HG02759 (cell line): ENCODE data around the gene GFER.
"Not testable (repeated sequence)": the region's sequence is repeated elsewhere in the genome, so short reads cannot be mapped to it uniquely, and the experiment has no call there.

Experiments
- ATAC-seq: cut with Tn5 transposase; IDR thresholded peaks from one replicate; pipeline ENCODE4 v1.9.1; 2021; ENCODE audit warnings: mild to moderate bottlenecking, moderate library complexity; ENCODE audit not compliant: unreplicated experiment

GFER gene

DNA sequence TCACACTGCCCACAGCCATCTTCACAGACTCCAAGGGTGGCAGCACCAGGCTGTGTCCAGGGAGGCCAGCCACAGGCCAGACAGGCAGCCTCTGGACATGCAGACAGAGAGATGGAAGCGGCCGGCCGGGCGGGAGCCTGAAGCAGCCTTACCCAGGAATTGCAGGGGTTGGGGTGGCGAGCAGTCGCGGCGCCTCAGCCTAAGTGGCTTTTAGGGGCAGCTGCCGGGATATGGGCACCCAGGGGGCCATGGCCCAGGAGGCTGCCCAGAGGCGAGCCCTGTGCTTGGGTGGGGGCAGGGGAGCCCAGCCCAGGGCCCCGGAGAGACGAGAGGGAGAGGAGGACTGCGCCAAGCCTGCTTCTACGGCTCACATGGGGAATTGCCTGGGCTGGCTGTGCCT lies 41.3 kb downstream of the GFER start:
- no peak for ATAC-seq

DNA sequence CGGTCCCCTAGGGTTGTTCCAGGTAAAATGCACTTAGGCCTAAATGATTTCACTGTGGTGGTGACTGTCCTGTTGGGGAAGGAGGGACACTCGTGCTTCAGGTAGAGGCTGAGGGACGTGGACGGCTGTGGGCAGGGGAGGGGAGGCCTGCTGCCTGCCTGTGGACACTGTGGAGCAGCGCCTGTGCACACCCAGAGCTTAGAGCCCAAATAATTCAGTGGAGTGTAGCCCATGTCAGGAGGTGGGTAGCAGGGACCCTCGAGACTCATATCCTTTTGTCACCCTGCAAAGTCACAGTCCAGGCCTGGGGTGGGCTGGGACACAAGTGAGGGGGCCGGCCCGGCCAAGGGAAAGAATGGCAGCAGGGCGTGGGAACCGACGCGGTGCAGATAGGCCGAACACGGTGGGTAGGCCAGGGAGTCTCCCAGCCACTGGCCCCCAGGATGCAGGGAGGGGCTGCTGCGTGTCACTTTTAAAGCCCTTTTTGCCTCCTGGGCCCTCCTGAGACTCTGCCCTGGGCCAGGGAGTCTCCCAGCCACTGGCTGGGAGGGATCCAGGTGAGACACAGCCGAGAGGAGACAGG lies 42.0 kb downstream of the GFER start:
- ATAC-seq = no peak

DNA sequence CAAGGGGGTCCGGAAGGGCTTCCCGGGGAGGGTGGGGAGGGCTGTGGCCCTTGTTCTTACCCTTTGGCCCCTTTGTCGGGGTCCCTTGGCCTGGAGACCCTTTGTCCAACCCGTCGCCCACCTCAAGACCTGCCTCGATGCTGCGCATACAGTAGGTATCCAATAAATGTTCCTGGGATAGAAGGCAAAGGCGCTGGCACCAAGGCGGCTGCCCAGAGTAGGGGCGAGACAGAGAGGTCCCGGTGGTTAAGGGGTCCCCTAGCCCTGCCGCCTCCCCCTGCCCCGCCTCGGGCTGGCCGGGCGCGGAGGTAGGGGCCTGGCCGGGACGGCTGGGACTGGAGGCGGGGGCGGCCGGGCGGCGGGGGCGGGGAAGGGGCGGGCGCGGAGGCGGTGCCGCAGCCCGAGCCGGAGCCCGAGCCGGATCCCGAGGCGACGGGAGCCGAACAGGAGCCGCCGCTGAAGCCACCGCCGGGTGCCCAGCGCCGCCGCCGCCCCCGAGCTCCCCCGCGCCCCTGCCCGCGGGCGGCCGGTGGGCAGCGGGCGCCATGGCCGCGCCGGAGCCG lies 42.5 kb downstream of the GFER start, which contains the start of gene NHERF2:
TSS of gene NHERF2 (plus strand) at position 442 of the 563 bp plus-strand sequence. CDS start at position 546, 104 bp downstream.
- ATAC-seq = no peak

DNA sequence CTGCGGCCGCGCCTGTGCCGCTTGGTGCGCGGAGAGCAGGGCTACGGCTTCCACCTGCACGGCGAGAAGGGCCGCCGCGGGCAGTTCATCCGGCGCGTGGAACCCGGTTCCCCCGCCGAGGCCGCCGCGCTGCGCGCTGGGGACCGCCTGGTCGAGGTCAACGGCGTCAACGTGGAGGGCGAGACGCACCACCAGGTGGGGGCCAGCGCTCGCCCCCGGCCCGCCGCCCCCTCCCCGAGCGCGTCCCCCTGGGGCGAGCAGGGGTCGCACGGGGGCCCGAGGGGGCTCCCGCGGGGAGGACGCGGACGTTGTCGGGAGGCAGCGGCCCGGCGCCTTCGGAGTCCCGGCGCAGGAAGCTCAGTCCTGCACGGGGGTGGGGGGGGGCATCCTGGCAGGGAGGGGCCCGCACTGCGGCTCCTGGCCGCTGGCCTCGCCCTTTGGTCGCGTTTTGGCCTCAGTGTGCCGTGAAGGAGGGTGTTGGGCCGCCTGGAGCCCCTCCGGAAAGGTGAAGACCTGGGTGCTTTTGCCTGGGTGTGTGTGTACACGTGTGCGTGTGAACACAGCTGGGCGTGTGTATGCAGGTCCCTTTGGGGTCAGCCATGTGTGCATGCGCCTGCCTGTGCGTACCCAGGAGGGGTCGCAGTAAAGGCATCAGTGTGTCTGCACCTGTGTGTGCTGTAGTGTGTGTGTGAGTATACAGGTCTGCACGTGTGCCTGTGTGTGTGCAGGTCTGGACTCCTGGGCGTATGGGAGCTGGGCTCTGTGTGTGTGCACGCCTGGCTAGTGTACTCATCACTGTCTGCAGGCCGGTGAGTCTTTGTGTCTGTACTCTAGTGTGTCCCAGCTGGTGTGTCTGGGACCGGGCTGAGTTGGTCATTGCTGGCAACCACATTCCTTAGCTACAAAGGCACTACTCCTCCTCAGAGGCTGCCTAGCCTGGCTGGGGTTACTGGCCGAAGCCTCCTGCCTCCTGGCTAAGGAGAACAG lies 43.3 kb downstream of the GFER start:
- no peak for ATAC-seq

DNA sequence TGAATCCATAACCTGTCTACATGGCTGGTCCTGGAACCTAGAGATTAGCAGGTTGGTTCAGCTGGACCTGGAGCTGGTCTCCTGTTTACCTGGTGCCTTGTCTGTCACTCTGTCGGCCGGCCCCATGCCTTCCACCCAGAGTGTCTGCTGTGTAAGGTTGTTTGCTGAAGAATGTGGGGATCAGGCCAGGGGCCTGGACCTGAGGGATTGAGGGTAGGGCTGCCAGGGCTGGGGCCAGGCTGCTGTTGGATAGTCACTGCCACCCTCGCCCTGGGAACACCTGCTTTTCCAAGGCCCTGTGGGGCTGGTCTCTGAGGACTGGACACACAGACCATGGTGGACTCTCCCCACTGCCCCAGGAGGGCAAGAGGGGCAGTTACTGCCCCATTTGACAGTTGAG lies 44.2 kb downstream of the GFER start:
- ATAC-seq = no peak

DNA sequence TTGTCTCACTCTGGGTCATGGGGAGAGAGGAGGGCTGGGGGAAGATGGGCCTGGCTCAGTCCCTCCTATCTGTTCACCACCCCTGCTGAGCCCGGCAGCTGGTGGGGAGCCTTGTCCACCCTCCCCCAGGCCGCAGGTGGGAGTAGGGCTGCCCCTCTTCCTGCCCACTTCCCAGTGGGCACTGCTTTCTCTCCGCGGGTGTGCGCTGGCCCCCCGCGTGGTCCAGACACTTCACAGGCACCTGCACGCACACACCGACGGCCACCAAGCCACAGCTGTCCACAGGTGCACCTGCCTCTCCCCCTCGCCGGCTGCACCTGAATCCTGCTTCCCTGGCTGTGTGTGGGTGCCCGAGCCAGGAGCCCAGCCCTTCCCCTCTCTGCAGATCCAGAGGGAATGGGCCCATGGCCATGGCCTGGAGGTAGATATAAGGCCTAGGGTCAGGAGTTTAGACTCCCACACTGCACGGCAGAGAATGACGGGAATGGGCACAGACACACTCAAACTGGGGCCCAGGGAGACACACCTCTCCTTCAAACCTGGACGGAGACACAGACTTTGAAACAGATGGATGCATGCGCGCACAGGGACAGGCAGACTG lies 44.7 kb downstream of the GFER start:
- no peak for ATAC-seq

DNA sequence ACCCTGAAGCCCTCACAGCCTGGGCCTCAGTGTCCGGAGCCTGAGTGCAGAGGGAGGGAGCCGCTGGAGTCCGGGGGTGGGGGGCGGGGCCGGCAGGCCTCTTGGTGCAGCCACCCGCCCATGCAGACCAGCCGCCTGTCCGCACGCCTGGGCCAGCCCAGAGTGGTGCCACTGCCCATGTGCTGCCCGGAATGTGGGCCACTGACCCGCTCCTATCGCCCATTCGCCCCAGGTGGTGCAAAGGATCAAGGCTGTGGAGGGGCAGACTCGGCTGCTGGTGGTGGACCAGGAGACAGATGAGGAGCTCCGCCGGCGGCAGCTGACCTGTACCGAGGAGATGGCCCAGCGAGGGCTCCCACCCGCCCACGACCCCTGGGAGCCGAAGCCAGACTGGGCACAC lies 45.4 kb downstream of the GFER start:
- no peak for ATAC-seq

DNA sequence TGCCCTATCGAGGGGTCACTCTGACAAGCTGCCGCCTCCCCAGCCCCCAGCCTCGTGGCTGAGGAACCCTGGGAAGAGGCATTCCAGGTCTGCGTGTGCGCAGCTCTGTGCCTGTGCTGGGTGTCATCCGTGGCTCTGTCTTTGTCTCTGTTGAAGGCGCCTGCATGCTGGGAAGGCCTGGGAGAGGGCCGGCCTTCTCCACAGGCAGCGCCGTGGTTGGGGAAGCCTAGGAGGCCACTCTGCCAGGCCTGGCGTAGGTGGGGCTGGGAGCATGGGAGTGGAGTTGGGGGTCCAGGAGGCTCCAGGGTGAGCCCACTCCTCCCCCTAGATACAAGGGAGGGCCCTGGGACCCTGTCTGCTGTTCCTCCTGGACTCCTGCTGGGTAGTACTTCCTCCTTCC lies 46.0 kb downstream of the GFER start:
- no peak for ATAC-seq

DNA sequence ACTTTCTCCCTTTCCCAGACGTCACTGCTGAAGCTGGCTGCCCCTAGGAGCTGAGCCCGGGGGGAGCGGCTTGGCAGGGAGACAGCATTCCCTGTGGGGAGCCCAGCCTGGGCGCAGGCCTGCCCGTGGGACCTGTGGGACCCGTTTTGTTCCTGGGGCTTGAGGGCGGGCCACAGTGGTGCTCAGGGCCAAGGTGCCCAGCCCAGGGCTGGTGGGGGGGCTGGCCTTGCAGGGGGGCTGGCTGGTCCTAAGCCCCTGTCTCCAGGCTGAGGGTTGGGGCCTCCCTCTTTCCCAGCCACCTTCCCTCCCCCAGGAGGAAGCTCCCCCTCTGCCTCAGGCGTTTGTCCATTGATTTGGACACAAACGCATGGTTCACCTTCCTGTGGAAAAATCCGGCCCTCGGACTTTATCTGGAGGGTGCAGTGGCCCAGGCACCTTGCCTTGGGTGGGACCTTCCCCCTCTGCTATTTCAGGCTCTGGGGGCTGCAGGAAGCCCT lies 47.1 kb downstream of the GFER start:
- no peak for ATAC-seq

DNA sequence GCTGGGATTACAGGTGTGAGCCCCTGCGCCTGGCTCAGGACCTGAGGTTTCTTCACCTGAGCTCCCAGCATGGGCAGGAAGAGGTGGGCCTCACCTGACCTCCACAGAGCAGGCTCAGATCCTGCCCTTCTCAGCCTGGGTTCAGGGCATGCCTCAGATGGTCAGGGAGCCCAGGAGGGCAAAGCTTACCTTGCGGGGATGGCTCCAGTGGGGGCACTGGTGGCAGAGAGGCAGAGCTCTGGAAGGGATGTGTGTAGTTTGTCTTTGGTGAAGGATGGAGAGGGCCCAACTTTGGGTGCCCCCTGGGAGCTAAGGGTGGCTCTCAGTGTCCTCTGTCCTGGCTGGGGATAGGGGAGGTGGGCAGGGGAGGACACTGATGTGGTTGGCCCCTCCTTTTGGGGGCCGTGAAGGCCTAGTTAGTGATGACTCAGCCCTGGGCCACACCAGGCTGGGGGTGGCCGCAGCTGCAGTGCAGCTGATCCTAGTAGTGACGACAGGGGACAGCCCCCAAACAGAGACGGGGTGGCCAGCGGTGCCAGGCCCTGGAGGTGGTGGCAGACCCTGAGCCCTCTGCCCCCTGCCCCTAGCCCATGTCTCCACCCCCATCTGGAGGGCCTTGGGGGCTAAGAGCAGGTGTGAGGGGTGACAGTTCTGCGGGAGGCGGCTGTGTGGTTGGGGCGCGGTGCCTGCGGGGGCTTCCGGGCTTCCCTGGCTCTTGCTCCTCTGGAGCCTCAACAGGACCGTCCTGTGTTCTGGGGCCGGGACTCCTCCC lies 48.5 kb downstream of the GFER start:
- ATAC-seq = no peak

DNA sequence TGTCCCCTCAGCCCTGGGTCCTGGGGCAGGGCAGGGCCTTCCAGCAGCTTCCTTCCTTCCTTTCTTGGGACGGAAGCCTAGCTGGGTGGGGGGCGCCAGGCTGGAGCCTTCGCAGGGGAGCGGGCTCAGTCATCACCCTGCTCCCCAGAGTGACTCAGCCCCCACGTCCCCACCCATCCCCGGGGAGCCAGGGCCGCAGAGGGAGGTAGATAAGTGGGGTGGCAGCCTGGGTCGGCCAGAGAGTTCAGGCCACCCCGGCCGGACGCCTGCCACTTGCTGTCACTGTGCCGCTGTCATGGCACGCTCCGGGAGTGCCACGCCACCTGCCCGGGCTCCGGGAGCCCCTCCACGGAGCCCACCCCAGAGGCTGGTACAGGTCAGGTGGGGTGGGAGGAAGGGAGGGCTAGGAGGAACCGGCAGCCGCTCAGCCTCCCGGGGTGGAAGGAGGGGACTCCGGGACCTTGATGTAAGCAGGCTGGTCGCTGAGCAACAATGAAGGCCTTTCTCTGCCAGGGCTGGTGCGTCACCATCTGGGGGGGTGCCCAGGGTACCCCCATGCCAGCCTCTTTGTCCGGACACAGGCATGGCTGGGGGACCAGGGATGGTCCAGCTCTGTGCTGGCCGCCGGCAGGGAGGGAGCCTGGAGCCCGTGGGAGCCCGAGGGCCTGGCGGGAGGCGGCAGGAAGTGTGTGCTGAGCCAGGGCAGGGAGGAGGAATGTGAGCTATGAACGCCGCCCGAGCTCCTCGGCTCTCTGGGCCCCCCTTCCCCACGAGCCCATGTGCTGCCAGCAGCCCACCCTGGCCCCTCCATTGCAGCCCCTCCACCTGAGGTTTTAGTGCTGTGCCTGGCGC lies 49.3 kb downstream of the GFER start:
- no peak for ATAC-seq

DNA sequence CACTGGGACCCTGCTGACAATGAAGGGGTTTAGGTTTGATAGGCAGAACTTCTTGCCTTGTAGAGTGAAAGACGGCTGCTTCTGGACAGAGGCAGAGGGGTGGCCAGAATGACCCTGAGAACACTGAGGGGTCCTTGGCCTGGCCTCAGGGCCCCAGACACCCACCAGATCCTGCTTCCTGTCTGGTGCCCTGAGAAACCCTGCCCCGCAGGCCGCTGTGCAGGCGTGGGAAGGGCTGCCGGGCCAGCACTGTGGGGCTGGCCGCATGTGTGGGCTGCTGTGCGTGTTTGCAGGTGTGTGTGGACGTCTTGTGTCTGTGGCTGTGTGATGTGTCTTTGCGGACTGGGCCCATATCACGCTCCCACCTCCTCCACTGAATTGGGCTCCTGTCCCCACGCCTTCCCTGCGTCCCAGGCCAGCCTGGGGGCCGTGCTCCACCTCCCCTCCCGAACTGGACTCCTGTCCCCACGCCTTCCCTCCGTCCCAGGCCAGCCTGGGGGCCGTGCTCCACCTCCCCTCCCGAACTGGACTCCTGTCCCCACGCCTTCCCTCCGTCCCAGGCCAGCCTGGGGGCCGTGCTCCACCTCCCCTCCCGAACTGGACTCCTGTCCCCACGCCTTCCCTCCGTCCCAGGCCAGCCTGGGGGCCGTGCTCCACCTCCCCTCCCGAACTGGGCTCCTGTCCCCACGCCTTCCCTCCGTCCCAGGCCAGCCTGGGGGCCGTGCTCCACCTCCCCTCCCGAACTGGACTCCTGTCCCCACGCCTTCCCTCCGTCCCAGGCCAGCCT lies 50.1 kb downstream of the GFER start:
- not testable (repeated sequence) for ATAC-seq

DNA sequence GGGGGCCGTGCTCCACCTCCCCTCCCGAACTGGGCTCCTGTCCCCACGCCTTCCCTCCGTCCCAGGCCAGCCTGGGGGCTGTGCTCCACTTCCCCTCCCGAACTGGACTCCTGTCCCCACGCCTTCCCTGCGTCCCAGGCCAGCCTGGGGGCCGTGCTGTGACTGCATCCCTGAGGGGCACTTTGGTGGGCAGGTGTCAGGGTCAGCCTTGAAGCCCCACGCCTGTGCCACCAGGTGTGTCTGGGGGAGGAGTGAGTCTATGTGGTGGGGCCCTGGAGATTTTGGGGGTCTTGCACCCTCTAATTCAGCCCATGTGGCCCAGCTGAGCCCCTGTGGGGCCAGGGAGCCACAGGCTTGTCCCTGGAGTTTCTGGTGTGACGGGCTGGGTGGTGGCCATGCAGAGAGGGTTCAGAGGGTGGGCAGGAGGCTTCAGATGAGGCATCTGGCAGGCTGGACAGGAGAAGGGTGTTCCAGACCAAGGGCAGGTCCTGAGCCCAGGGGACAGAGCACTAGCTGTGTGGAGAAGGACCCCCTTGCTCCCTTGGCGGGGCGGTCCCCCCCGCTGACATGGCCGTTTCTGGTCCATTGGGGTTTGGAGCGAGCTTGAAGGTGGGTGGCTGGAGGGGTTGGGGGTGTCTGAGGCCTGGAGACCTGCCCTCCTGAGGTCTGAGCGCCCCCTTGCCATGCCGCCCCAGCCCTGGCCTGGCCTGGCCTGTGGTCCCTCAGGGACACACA lies 50.9 kb downstream of the GFER start:
- ATAC-seq = no peak

DNA sequence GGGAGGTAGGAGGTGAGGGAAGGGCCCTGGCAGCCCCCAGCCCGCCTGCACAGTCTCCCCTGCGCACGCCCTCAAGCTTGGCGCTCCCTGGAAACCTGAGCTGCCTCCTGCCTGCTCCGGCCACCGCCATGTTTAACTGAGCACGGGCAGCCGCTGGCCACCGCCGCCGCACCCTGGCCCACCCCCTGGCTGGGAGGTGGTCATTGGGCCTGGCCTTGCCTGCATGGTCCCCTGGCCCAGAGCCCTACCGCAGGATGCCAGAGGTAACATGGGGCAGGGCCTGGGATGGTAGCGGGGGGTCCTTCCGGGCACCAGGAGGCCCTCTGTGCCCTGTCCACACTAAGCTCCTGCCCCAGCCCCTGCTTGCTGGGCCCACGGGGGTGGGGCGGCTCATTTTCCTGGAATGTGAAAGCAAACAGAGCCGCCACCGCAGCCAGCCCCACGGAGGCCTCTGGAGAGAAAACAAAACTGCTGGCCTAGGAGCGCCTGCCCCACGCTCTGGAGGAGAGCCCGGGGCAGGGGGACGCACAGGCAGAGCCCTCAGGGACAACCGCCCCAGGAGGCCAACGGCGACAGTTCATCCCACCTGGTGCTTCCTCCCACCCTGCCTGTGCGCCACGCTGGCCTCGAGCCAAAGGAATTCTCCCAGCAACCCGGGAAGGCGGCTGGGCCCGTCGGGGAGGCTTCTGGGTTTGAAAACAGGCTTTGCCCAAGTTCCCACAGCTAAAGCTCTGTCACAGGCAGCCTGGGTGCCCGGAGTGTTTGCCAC lies 51.6 kb downstream of the GFER start:
- ATAC-seq = no peak

DNA sequence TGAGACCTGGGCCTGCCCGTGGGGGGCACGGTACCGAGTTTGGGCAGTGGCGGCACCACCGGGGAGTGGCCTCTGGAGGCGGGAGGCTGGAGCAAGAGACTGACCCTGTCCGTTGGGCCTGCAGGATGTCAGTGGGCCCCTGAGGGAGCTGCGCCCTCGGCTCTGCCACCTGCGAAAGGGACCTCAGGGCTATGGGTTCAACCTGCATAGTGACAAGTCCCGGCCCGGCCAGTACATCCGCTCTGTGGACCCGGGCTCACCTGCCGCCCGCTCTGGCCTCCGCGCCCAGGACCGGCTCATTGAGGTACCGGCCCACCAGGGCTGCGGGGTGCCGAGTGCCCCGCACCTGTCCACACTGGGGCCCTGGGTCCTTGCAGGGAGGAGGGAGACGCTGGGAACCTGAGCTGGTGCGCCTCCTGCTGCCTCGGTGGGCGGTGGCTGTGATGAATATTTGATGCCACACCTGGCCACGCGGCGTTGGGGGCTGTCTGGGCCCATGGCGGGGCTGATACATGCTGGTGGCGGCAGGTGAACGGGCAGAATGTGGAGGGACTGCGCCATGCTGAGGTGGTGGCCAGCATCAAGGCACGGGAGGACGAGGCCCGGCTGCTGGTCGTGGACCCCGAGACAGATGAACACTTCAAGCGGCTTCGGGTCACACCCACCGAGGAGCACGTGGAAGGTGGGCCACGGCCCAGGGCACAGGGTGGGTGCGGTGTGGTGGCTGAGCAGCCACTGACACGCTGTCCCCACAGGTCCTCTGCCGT lies 52.4 kb downstream of the GFER start:
- ATAC-seq = no peak

DNA sequence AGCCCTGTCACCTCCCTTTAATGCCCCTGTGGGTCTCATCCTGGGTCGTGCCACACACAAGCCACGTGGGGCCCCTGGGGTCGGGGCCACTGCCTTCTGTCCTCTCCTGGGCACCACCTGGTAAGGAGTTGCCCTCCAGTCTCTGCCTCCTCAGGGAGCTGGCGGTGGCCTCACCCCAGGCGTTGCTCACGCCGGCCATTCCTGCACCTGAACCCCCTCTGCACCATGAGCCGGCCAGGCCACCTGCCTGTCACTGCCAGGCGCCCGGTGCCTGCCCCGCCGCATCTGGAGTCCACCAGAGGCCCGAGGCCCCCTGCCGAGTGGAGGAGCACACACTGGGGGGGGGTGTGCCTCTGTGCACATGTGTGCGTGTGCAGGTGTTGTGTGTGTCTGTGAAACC lies 53.1 kb downstream of the GFER start:
- no peak for ATAC-seq
